ENCODE results near the gene TM7SF3.

TM7SF3 gene

DNA sequence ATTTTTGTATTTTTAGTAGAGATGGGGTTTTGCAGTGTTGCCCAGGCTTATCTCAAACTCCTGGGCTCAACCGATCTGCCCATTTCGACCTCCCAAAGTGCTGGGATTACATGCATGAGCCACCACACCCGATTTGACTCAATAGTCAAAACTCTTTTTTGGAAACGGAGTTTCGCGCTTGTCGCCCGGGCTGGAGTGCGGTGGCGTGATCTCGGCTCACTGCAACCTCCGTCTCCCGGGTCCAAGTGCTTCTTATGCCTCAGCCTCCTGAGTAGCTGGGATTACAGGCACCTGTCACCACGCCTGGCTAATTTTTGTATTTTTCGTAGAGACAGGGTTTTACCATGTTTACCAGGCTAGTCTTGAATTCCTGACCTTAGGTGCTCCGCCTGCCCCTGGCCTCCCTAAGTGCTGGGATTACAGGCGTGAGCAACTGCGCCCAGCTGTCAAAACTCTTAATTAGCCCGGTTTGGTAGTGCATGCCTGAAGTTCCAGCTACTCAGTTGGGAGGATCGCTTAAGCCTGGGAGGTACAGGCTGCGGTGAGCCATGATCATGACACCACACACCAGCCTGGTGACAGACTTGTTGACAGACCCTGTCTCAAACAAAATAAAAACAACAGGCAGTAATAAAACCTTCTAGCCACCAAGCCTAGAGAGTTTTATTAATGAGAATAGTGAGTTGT is 20.6 kb upstream of the TM7SF3 start:
- Histone ChIP-seq H3K27me3 (no peaks in the 10 kb centered on the region), H3K9me3 (no peaks in the 10 kb centered on the region), H3K4me1 (no peaks in the 10 kb centered on the region), H3K36me3 (peaks cover 37 to 59% (median 57%) of the 10 kb centered on the region in 3 donors), H3K27ac (no peak overlapping the region), H3K4me3 (no peak overlapping the region)
- intact Hi-C loops (cut with DNase I; ENCODE audit: low total_unique reads) = no loop called here
- no peak for DNase-seq
- no peak for TF ChIP-seq CTCF (IDR thresholded peaks at IDR 0.05)

- Histone ChIP-seq H3K36me3 (peaks cover 49 to 70% (median 57%) of the 10 kb centered on the region in 3 donors), H3K27ac (no peak overlapping the region), H3K4me1 (no peaks in the 10 kb centered on the region), H3K9me3 (no peaks in the 10 kb centered on the region), H3K27me3 (no peaks in the 10 kb centered on the region), H3K4me3 (no peak overlapping the region)
- no peak for DNase-seq
- no peak for TF ChIP-seq CTCF (IDR thresholded peaks at IDR 0.05)
- intact Hi-C loops (cut with DNase I; ENCODE audit: low total_unique reads) = no loop called here
These were observed 18.5 kb upstream of the TM7SF3 start for GRCh38 chr12:27032679-27033078.

GRCh38 chr12:27031531-27031930 is 17.3 kb upstream of the TM7SF3 start:
- H3K36me3 ChIP-seq = peaks cover 51 to 80% (median 64%) of the 10 kb centered on the region in 3 donors
- no peak overlapping the region for H3K27ac ChIP-seq
- H3K4me3 ChIP-seq = no peak overlapping the region
- TF ChIP-seq CTCF (IDR thresholded peaks at IDR 0.05) = no peak
- H3K27me3 ChIP-seq = no peaks in the 10 kb centered on the region
- intact Hi-C loops (cut with DNase I; ENCODE audit: low total_unique reads) = no loop called here
- no peaks in the 10 kb centered on the region for H3K4me1 ChIP-seq
- no peaks in the 10 kb centered on the region for H3K9me3 ChIP-seq
- no peak for DNase-seq

- peaks cover 0 to 32% (median 18%) of the 10 kb centered on the region in 4 donors for H3K4me1 ChIP-seq
These were observed 12.1 kb upstream of the TM7SF3 start for GRCh38 chr12:27026257-27026656.

DNA sequence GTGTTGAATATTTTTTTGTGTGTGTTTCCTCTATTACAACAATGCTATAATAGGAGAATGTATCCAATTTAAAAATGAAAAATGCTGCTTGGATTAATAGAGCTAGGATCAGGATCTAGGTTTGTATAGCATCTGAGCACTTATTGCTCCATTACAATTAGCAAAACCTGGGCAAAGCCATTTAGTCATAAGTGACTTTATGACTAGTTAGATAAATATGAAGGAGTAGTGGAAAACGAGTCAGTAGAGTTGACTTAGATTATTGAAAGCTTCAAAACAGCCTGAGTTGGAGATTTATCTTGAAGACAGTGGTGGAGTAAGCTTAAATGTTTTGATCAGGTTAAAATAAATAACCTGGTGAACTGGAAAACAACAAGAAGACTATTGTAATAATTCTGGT is 10.9 kb upstream of the TM7SF3 start:
- no peaks in the 10 kb centered on the region for H3K27me3 ChIP-seq
- TF ChIP-seq CTCF (IDR thresholded peaks at IDR 0.05) = no peak
- H3K4me3 ChIP-seq = no peak overlapping the region
- no peaks in the 10 kb centered on the region for H3K9me3 ChIP-seq
- intact Hi-C loops (cut with DNase I; ENCODE audit: low total_unique reads) = no loop called here
- H3K4me1 ChIP-seq = peaks cover 0 to 32% (median 18%) of the 10 kb centered on the region in 4 donors
- no peak overlapping the region for H3K27ac ChIP-seq
- DNase-seq = no peak
- peaks cover 25 to 35% (median 32%) of the 10 kb centered on the region in 3 donors for H3K36me3 ChIP-seq

More at GRCh38 chr12:27026257-27026656, 12.1 kb upstream of the TM7SF3 start:
- TF ChIP-seq CTCF (IDR thresholded peaks at IDR 0.05) = no peak
- H3K4me3 ChIP-seq = no peak overlapping the region
- no peaks in the 10 kb centered on the region for H3K9me3 ChIP-seq
- no peak overlapping the region for H3K27ac ChIP-seq
- H3K27me3 ChIP-seq = no peaks in the 10 kb centered on the region
- intact Hi-C loops (cut with DNase I; ENCODE audit: low total_unique reads) = no loop called here
- no peak for DNase-seq
- H3K36me3 ChIP-seq = peaks cover 36 to 46% (median 43%) of the 10 kb centered on the region in 3 donors
